UCSD-AML1 (cell line): ENCODE measurements around the gene ANKRD34C.
"Not testable (repeated sequence)": the region's sequence is repeated elsewhere in the genome, so short reads cannot be mapped to it uniquely, and the experiment has no call there.

Experiments used
- DNase-seq: peaks from one replicate; lab custom pipeline; 2025; ENCODE audit not compliant: unreplicated experiment; lab: John Stamatoyannopoulos, UW

ANKRD34C gene

DNA sequence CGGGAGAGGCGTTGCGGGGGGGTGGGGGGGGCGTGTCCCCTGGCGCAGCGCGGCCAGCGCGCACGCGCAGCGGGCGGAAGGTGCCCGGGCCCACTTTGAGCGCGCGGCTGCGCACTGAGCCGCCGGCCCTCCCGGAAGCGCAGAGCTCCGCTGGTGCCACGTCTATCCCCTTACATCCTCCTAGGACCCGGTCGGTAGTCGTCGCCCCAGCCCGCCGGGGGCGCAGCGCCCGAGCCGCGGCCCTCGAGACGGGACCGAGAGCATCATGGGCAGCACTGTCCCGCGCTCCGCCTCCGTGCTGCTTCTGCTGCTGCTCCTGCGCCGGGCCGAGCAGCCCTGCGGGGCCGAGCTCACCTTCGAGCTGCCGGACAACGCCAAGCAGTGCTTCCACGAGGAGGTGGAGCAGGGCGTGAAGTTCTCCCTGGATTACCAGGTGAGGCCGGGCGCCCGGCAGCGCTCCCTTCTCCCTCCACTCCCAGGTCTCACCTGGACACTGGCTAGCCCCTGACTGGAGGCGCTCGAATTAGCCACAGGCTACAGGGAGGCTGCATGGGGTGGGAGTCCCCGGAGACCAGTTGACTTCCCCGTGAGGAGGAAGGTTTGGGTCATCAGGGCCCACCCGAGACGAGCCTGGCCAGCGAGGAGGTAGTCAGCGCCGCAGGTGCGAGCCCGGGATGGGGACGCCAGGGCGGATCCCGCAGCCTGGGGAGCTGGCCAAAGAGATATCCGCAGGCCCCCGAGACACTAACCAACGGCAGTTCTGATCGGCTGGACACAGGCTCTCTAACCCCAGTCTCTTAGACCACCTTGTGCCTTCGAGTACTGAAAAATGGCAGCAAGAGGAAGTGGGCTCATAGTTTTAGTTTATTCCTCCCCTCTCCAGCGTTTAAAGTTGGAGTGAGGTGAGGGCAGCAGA is 28.7 kb downstream of the ANKRD34C start, which contains the start of gene TMED3:
Gene TMED3, plus strand, starts transcription at position 128 of the 916 bp plus-strand sequence. Its CDS starts 138 bp downstream, at position 266.
- DNase-seq = peak; percentile 92

DNA sequence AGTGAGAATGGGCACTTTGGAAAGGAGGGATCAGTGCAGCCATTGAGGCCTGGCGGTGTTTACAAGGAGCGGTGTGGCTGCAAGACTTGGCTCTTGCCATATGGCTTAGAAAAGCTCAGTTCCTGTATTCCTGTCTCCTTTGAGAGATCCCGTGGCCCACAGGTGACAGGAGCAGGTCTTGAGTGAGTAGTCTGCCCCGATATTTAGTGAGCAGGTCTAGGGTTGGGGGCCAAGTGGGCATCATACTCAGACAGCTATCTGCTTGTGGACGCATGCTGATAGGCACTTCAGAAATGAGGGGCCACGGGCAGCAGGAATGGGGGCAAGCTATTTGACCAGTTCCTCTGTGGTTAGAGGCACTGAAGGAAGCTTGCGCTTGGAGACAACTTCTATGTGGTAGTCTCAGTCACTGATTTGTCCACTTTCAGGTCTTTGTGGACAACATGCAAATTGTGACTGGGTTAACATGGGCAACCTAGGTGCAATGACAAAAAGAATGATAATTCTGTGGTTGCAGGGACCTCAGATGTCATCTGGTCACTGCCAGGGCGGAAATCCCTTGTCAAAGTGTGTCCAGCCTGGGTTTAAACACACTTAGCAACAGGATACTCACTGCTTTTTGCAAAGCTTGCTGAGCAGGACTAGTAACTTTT is 29.5 kb downstream of the ANKRD34C start:
- DNase-seq = no peak

GRCh38 chr15:79314186-79314585 is 31.7 kb downstream of the ANKRD34C start:
- DNase-seq = no peak

DNA sequence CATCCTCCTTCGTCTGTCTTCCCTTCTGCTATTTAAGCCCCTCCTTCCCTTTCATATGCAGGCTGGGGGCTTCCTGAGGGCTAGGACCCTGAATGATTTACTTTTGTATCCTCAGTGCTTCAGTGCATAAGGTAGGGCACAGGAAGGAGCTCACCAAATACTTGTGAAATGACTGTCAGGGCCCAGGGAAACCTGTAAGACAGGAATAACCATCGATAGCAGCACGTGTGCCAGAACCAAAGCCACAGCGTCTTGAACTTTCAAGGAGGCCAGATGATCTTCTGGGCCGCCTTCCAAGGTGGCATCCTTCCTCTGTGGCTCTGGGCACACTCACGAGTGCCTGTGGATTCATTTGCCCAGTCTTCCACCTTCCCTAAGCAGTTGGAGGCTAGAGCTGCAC is 32.3 kb downstream of the ANKRD34C start:
- no peak for DNase-seq

DNA sequence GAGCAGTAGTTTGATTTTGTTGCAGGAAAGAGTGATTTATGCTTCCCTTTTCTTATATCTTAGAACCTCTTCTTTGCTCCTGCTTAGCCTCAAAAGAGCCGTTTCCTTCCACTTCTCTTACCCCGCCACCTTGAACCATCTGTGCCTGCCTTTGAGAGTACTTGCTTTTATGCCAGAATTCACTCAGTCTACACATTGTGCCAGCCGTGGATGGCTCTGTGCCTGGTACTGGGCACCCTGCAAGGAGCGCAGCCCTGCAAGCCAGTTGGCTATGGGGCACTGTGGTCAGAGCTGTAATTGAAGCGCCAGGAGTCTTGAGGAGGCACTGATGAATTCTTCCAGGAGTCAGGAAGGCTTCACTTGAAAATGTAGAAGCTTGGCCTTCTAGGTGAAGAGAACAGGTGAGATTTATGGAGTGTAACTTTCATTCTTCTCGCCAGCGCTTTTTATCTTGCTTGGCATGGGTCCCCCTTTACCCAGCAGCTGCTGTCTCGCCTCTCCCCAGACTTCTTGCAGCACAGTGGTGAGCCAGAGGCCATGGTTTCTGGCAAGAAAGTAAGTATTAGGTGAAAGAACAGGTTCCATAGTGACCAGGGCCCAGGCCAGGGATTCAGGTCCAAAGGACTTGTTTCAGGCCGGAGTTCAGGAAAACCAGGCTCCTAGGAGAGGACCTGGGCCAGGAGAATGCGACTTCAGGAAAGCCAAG is 33.3 kb downstream of the ANKRD34C start:
- DNase-seq = no peak

GRCh38 chr15:79316864-79317263 is 34.3 kb downstream of the ANKRD34C start:
- DNase-seq = no peak

- not testable (repeated sequence) for DNase-seq
Measured at GRCh38 chr15:79319973-79320372, 37.5 kb downstream of the ANKRD34C start.

DNA sequence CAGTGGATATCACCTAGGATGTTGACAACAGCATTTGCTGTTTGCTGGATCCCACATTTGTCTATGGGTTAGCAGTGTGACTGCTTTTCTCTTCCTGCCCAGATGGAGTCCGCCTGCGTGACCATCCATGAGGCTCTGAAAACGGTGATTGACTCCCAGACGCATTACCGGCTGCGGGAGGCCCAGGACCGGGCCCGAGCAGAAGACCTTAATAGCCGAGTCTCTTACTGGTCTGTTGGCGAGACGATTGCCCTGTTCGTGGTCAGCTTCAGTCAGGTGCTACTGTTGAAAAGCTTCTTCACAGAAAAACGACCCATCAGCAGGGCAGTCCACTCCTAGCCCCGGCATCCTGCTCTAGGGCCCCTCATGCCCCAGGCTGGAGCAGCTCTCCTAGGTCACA is 39.4 kb downstream of the ANKRD34C start:
- no peak for DNase-seq

GRCh38 chr15:79322306-79322705 is 39.8 kb downstream of the ANKRD34C start:
- DNase-seq = no peak

DNA sequence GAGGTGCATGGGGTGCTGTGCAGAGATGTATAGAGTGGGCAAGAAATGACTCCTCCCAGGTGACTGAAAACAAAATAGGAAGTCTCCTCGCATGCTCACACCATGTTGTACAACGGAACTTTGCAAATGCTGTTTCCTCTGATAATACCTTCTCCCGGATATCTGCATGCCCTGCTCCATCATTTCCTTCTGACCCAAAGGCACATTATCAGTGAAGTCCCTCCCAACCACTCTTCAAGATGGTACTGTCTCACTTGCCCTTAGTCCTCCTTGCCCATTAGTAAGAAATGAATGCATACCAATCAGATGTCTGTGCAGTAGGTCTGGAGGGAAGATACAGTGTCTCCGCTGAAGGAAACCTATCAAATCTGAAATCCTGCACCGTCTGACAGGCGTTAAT is 40.4 kb downstream of the ANKRD34C start:
- no peak for DNase-seq

DNA sequence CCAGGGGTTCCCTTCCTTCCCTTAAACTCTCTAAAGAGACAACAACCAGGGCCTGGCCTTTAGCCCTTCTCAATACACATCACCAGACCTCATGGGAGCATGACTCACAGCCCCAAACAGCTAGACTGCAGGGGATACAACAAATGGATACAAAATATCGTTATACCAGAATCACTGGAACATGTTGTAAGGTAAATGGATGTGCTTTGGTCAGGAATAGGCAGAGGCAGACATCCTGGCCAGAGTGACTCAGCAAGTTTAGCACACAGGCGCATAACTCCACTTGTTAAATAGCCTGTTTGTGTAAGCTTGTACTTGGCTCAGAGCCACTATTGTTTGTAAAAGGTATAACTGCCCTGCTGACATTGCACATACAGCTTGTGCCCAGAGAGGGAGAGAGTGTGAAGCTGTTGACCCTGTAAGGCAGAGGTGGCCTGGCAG is 46.7 kb downstream of the ANKRD34C start:
- no peak for DNase-seq
